ENCODE results near the gene PUS10.
"Not testable (repeated sequence)": the region's sequence is repeated elsewhere in the genome, so short reads cannot be mapped to it uniquely, and the experiment has no call there.

PUS10 gene

GRCh38 chr2:60998628-60999545 lies 19.2 kb downstream of the PUS10 start:
- in situ Hi-C loops (cut with MboI; ENCODE audit: low pct_unique_long_range_greater_than_20kb, low sequenced_read_pairs, unreplicated experiment) = loop anchor here (10.0 kb wide), 1 partner anchor 184 kb away; no protein-coding TSS in a partner anchor
- TF ChIP-seq CTCF (IDR thresholded peaks at IDR 0.05; ENCODE audit: extremely low read depth, insufficient read depth, missing control alignments) = peak; percentile 58
- DNase-seq (ENCODE audit: low spot score) = peak; percentile 45

GRCh38 chr2:60994131-60994530 lies 23.9 kb downstream of the PUS10 start:
- no peak for DNase-seq (ENCODE audit: low spot score)
- no peak for TF ChIP-seq CTCF (IDR thresholded peaks at IDR 0.05; ENCODE audit: extremely low read depth, insufficient read depth, missing control alignments)
- in situ Hi-C loops (cut with MboI; ENCODE audit: low pct_unique_long_range_greater_than_20kb, low sequenced_read_pairs, unreplicated experiment) = loop anchor here (10.0 kb wide), 1 partner anchor 179 kb away; no protein-coding TSS in a partner anchor

- in situ Hi-C loops (cut with MboI; ENCODE audit: low pct_unique_long_range_greater_than_20kb, low sequenced_read_pairs, unreplicated experiment) = loop anchor here (10.0 kb wide), 1 partner anchor 178 kb away; no protein-coding TSS in a partner anchor
- no peak for TF ChIP-seq CTCF (IDR thresholded peaks at IDR 0.05; ENCODE audit: extremely low read depth, insufficient read depth, missing control alignments)
Observed at GRCh38 chr2:60992985-60993392, 25.1 kb downstream of the PUS10 start.

GRCh38 chr2:60991644-60992043 lies 26.4 kb downstream of the PUS10 start:
- no peak for TF ChIP-seq CTCF (IDR thresholded peaks at IDR 0.05; ENCODE audit: extremely low read depth, insufficient read depth, missing control alignments)
- no peak for DNase-seq (ENCODE audit: low spot score)
- in situ Hi-C loops (cut with MboI; ENCODE audit: low pct_unique_long_range_greater_than_20kb, low sequenced_read_pairs, unreplicated experiment) = loop anchor here (10.0 kb wide), 1 partner anchor 177 kb away; no protein-coding TSS in a partner anchor

More at GRCh38 chr2:60992985-60993392, 25.1 kb downstream of the PUS10 start:
- peak; percentile 64 for DNase-seq (ENCODE audit: low spot score)

GRCh38 chr2:60989259-60989658 lies 28.8 kb downstream of the PUS10 start:
- in situ Hi-C loops (cut with MboI; ENCODE audit: low pct_unique_long_range_greater_than_20kb, low sequenced_read_pairs, unreplicated experiment) = no loop called here
- no peak for TF ChIP-seq CTCF (IDR thresholded peaks at IDR 0.05; ENCODE audit: extremely low read depth, insufficient read depth, missing control alignments)
- DNase-seq (ENCODE audit: low spot score) = no peak

GRCh38 chr2:60987656-60988055 lies 30.4 kb downstream of the PUS10 start:
- DNase-seq (ENCODE audit: low spot score); in situ Hi-C loops (cut with MboI; ENCODE audit: low pct_unique_long_range_greater_than_20kb, low sequenced_read_pairs, unreplicated experiment): not testable (repeated sequence)

GRCh38 chr2:60987041-60987440 lies 31.0 kb downstream of the PUS10 start:
- no peak for TF ChIP-seq CTCF (IDR thresholded peaks at IDR 0.05; ENCODE audit: extremely low read depth, insufficient read depth, missing control alignments)
- no peak for DNase-seq (ENCODE audit: low spot score)
- in situ Hi-C loops (cut with MboI; ENCODE audit: low pct_unique_long_range_greater_than_20kb, low sequenced_read_pairs, unreplicated experiment) = no loop called here

Data from GM13977 (cell line).